PFSK-1 (cell line): Measurements from ENCODE around the gene RYR1.

ENCODE experiments used
- POLR2AphosphoS5 ChIP-seq: IDR thresholded peaks from 2 replicates; pipeline ENCODE4 v1.6.1; 2012; ENCODE audit warnings: low read depth, mild to moderate bottlenecking, control low read depth, low read length, moderate library complexity
- TF ChIP-seq, protein P1 (sequence below), 2 experiments: IDR thresholded peaks; 2 replicates each; pipeline versions ENCODE4 v1.6.1 to v1.8.0; 2011 to 2012; ENCODE audit warnings: low read depth in 2 of 2, low read length in 2 of 2, control low read depth in 1 of 2, inconsistent platforms in 1 of 2, mild to moderate bottlenecking in 1 of 2, moderate library complexity in 1 of 2; ENCODE audit not compliant: insufficient read depth in 1 of 2

DNA sequence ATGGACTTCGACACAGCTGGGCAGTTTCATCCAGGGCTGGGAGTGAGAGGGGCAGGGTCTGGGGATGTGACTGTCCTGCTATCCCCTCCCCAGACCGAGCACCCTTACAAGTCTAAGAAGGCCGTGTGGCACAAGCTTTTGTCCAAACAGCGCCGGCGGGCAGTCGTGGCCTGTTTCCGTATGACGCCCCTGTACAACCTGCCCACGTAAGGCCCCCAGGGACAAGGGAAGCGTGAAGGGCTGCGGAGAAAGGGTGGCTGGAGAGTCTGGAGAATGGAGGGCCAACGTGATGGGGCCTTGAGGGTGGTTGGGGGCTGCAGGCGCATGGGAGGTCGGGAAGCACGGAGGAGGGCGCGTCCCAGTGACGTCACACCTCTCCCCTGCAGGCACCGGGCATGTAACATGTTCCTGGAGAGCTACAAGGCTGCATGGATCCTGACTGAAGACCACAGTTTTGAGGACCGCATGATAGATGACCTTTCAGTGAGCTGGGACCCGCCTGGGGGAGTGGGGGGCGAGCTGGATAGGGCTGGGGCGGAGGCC is 94.8 kb downstream of the RYR1 start:
- TF ChIP-seq, protein P1, sequence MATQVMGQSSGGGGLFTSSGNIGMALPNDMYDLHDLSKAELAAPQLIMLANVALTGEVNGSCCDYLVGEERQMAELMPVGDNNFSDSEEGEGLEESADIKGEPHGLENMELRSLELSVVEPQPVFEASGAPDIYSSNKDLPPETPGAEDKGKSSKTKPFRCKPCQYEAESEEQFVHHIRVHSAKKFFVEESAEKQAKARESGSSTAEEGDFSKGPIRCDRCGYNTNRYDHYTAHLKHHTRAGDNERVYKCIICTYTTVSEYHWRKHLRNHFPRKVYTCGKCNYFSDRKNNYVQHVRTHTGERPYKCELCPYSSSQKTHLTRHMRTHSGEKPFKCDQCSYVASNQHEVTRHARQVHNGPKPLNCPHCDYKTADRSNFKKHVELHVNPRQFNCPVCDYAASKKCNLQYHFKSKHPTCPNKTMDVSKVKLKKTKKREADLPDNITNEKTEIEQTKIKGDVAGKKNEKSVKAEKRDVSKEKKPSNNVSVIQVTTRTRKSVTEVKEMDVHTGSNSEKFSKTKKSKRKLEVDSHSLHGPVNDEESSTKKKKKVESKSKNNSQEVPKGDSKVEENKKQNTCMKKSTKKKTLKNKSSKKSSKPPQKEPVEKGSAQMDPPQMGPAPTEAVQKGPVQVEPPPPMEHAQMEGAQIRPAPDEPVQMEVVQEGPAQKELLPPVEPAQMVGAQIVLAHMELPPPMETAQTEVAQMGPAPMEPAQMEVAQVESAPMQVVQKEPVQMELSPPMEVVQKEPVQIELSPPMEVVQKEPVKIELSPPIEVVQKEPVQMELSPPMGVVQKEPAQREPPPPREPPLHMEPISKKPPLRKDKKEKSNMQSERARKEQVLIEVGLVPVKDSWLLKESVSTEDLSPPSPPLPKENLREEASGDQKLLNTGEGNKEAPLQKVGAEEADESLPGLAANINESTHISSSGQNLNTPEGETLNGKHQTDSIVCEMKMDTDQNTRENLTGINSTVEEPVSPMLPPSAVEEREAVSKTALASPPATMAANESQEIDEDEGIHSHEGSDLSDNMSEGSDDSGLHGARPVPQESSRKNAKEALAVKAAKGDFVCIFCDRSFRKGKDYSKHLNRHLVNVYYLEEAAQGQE (IDR thresholded peaks at IDR 0.05; ENCODE audit: insufficient read depth in 1 of 2, low read depth in 2 of 2, low read length in 2 of 2), result no peak
- no peak for TF ChIP-seq POLR2AphosphoS5
